Measurements from ENCODE around the gene WFIKKN1.

- no peak for TF ChIP-seq GLIS3 (CRISPR knock-in tag; IDR thresholded peaks at IDR 0.05)
- TF ChIP-seq ARNTL (CRISPR knock-in tag; IDR thresholded peaks at IDR 0.05; ENCODE audit: borderline replicate concordance, low read depth) = no peak
- TF ChIP-seq TSHZ2 (CRISPR knock-in tag; IDR thresholded peaks at IDR 0.05) = no peak
- TF ChIP-seq PATZ1 (CRISPR knock-in tag; IDR thresholded peaks at IDR 0.05; ENCODE audit: borderline replicate concordance) = no peak
- TF ChIP-seq CSRNP3 (CRISPR knock-in tag; IDR thresholded peaks at IDR 0.05) = no peak
These were observed 15.3 kb downstream of the WFIKKN1 start for GRCh38 chr16:645852-646678.

Data from SK-N-SH treated with all-trans-retinoic acid at 6 μM for 48 hours (cell line).